Gastrocnemius medialis (tissue), 4 donors: ENCODE data around the gene CFAP45. TPM values are rescaled to one million over a fixed set of nuclear protein-coding genes. Genes with fewer than 3 reads are reported as not detected.

Experiments
- ATAC-seq, 2 donors: fragments of 150-250 bp; one replicate each; pipeline ENCODE4 v1.9.1; 2016
- DNase-seq, 2 donors: peaks; one replicate each; pipeline ENCODE4 v3.0.0-alpha.2; 2019
- H3K27ac ChIP-seq, 4 donors: fragments of 200-600 bp; sonication (generic); 1 replicate in 1 of 4; 2 replicates in 3 of 4; pipeline ENCODE4 v1.5.1; 2016 to 2018; ENCODE audit warnings: mild to moderate bottlenecking in 2 of 4, moderate library complexity in 1 of 4
- H3K27me3 ChIP-seq, 3 donors: fragments of 200-600 bp; sonication (generic) in 2 of 3; 1 replicate in 1 of 3; 2 replicates in 2 of 3; pipeline versions ENCODE4 v1.5.1 to v1.6.0; 2016 to 2019; ENCODE audit warnings: mild to moderate bottlenecking in 1 of 3, moderate library complexity in 1 of 3
- H3K36me3 ChIP-seq, 2 donors: fragments of 200-600 bp; sonication (generic) in 1 of 2; one replicate each; pipeline ENCODE4 v1.5.1; 2017 to 2018
- H3K4me1 ChIP-seq, 2 donors: fragments of 200-600 bp; sonication (generic) in 1 of 2; one replicate each; pipeline ENCODE4 v1.5.1; 2016 to 2017; ENCODE audit warnings: mild to moderate bottlenecking in 2 of 2
- H3K4me3 ChIP-seq, 4 donors: fragments of 200-600 bp; sonication (generic) in 3 of 4; 1 replicate in 1 of 4; 2 replicates in 3 of 4; pipeline ENCODE4 v1.5.1; 2016 to 2019; ENCODE audit warnings: mild to moderate bottlenecking in 2 of 4
- H3K9me3 ChIP-seq, 3 donors: fragments of 200-600 bp; sonication (generic) in 2 of 3; 1 replicate in 1 of 3; 2 replicates in 2 of 3; pipeline ENCODE4 v1.5.1; 2016 to 2019
- CTCF ChIP-seq, 5 experiments: fragments of 450-650 bp in 3 of 5; fragments of 200-600 bp in 2 of 5; sonication (generic) in 2 of 5; IDR thresholded peaks in 4 of 5; conservative IDR thresholded peaks in 1 of 5; 1 replicate in 4 of 5; 2 replicates in 1 of 5; pipeline ENCODE4 v1.5.1; 2016 to 2019; ENCODE audit warnings: antibody characterized with exemption in 5 of 5, mild to moderate bottlenecking in 3 of 5, moderate library complexity in 3 of 5
- POLR2A ChIP-seq, 2 donors: fragments of 450-650 bp; IDR thresholded peaks; one replicate each; pipeline ENCODE4 v1.6.1; 2017; ENCODE audit warnings: antibody characterized with exemption in 2 of 2, mild to moderate bottlenecking in 2 of 2, moderate library complexity in 2 of 2
- in situ Hi-C, 4 donors: fragments of 200-750 bp; cut with MboI; loops; one replicate each; pipeline versions ENCODE4 v1.15.0 to v1.8.0; 2017; ENCODE audit warnings: low sequenced_read_pairs in 4 of 4
- intact Hi-C: fragments of 100-400 bp; cut with DNase I; formaldehyde crosslinking; loops from one replicate; pipeline ENCODE4 v1.15.1; 2023; ENCODE audit warnings: low total_unique reads
- total RNA-seq, 4 donors: library from RNA; depleted of rRNA; stranded (reverse); fragments of >200 nt; gene quantifications; one replicate each; pipeline versions ENCODE4 v1.1.0 to v1.2.3, GENCODE V29; 2016

Gene CFAP45
- total RNA-seq = not detected

- intact Hi-C loops = no loop called here
- in situ Hi-C loops = no loop called here
- Histone ChIP-seq H3K27me3 (no peaks in the 10 kb centered on the region), H3K4me1 (peaks cover 0 to 4% of the 10 kb centered on the region in 2 donors), H3K36me3 (no peaks in the 10 kb centered on the region), H3K4me3 (no peak within 1 kb of the TSS), H3K9me3 (no peaks in the 10 kb centered on the region), H3K27ac (peak within 1 kb of the TSS in 1 of 4 donors; percentile 48)
- ATAC-seq (peak; percentile 49 to 61), DNase-seq (peak; percentile 30 to 46)
- no peak for TF ChIP-seq CTCF (IDR thresholded peaks at IDR 0.05 in 4 of 5, conservative IDR thresholded peaks at IDR 0.05 in 1 of 5)
- TF ChIP-seq POLR2A (IDR thresholded peaks at IDR 0.05) = no peak
These were observed at the start of gene CFAP45 for GRCh38 chr1:159900086-159900680. TSS of gene CFAP45 (minus strand) at chr1:159900165. CDS start at chr1:159900098, 67 bp downstream.

- intact Hi-C loops = loop anchor here (5.0 kb wide), 1 partner anchor 152 kb away; no protein-coding TSS in a partner anchor
- no peak overlapping the region for H3K4me3 ChIP-seq
These were observed 49.2 kb upstream of the CFAP45 start for GRCh38 chr1:159949123-159949522.

GRCh38 chr1:159947942-159948341 lies 48.0 kb upstream of the CFAP45 start:
- no peak overlapping the region for H3K27ac ChIP-seq
- peaks cover 15 to 26% (median 20%) of the 10 kb centered on the region in 3 donors for H3K27me3 ChIP-seq
- no peak overlapping the region for H3K4me3 ChIP-seq
- H3K36me3 ChIP-seq = no peaks in the 10 kb centered on the region
- ATAC-seq (no peak), DNase-seq (no peak)
- intact Hi-C loops = loop anchor here (5.0 kb wide), 1 partner anchor 151 kb away; no protein-coding TSS in a partner anchor
- TF ChIP-seq POLR2A (IDR thresholded peaks at IDR 0.05) (no peak), CTCF (IDR thresholded peaks at IDR 0.05 in 4 of 5, conservative IDR thresholded peaks at IDR 0.05 in 1 of 5) (no peak)
- peaks cover 0 to 15% of the 10 kb centered on the region in 2 donors for H3K4me1 ChIP-seq
- no peaks in the 10 kb centered on the region for H3K9me3 ChIP-seq
- in situ Hi-C loops = loop anchor here in 1 of 4 donors (10.0 kb wide), 1 partner anchor 57 kb away; no protein-coding TSS in a partner anchor

More at GRCh38 chr1:159949123-159949522, 49.2 kb upstream of the CFAP45 start:
- H3K4me1 ChIP-seq = peaks cover 0 to 15% of the 10 kb centered on the region in 2 donors
- DNase-seq = no peak
- in situ Hi-C loops = loop anchor here in 1 of 4 donors (10.0 kb wide), 1 partner anchor 56 kb away; no protein-coding TSS in a partner anchor
- H3K9me3 ChIP-seq = no peaks in the 10 kb centered on the region
- ATAC-seq = no peak
- no peak overlapping the region for H3K27ac ChIP-seq
- TF ChIP-seq CTCF (IDR thresholded peaks at IDR 0.05 in 4 of 5, conservative IDR thresholded peaks at IDR 0.05 in 1 of 5) (no peak), POLR2A (IDR thresholded peaks at IDR 0.05) (no peak)
- no peaks in the 10 kb centered on the region for H3K36me3 ChIP-seq
- peaks cover 8 to 23% (median 11%) of the 10 kb centered on the region in 3 donors for H3K27me3 ChIP-seq

GRCh38 chr1:159946242-159947187 lies 46.5 kb upstream of the CFAP45 start:
- intact Hi-C loops = loop anchor here (5.0 kb wide), 1 partner anchor 149 kb away; no protein-coding TSS in a partner anchor
- Histone ChIP-seq H3K27me3 (peaks cover 24 to 27% (median 24%) of the 10 kb centered on the region in 3 donors), H3K4me1 (peaks cover 0 to 15% of the 10 kb centered on the region in 2 donors), H3K27ac (no peak overlapping the region), H3K9me3 (no peaks in the 10 kb centered on the region), H3K4me3 (no peak overlapping the region), H3K36me3 (no peaks in the 10 kb centered on the region)
- DNase-seq (no peak), ATAC-seq (no peak)
- in situ Hi-C loops = loop anchor here in 1 of 4 donors (10.0 kb wide), 1 partner anchor 58 kb away; no protein-coding TSS in a partner anchor
- no peak for TF ChIP-seq CTCF (IDR thresholded peaks at IDR 0.05 in 4 of 5, conservative IDR thresholded peaks at IDR 0.05 in 1 of 5)
- no peak for TF ChIP-seq POLR2A (IDR thresholded peaks at IDR 0.05)
